ENCODE results near the gene TMEM87B. TPM values are rescaled to one million over a fixed set of nuclear protein-coding genes. Genes with fewer than 3 reads are reported as not detected.

TMEM87B gene
- total RNA-seq, 6 donors from 2014 or later: 20.1 to 45.9 (median 23.6) TPM

- Histone ChIP-seq H3K4me1 (peaks cover 0 to 3% (median 0%) of the 10 kb centered on the region in 4 donors), H3K27ac (peak overlapping the region in 1 of 4 donors; percentile 16), H3K27me3 (no peaks in the 10 kb centered on the region), H3K9me3 (no peaks in the 10 kb centered on the region), H3K36me3 (peaks cover 0 to 7% (median 4%) of the 10 kb centered on the region in 4 donors), H3K4me3 (no peak overlapping the region)
- WGBS, 2 donors: 93 to 94% methylated on average over 10 to 12 of the region's 12 CpGs
- no peak for DNase-seq
- ATAC-seq (ENCODE audit: low FRiP score in 2 of 2): no peak
- TF ChIP-seq EP300 (IDR thresholded peaks at IDR 0.05) (no peak), POLR2A (IDR thresholded peaks at IDR 0.05) (no peak), CTCF (IDR thresholded peaks at IDR 0.05) (no peak), POLR2AphosphoS5 (IDR thresholded peaks at IDR 0.05) (no peak)
These were observed 30.1 kb upstream of the TMEM87B start for GRCh38 chr2:112024896-112025491.

- DNase-seq: no peak
- no peak for TF ChIP-seq CTCF (IDR thresholded peaks at IDR 0.05)
- no peak for TF ChIP-seq EP300 (IDR thresholded peaks at IDR 0.05)
- no peak for TF ChIP-seq POLR2AphosphoS5 (IDR thresholded peaks at IDR 0.05)
- TF ChIP-seq POLR2A (IDR thresholded peaks at IDR 0.05): no peak
- WGBS, 2 donors: 59 to 68% methylated on average over 8 of the region's 8 CpGs
- no peak overlapping the region for H3K27ac ChIP-seq
- peaks cover 2 to 8% (median 5%) of the 10 kb centered on the region in 4 donors for H3K4me1 ChIP-seq
- H3K36me3 ChIP-seq: peaks cover 0 to 7% (median 4%) of the 10 kb centered on the region in 4 donors
- H3K27me3 ChIP-seq: no peaks in the 10 kb centered on the region
- no peak overlapping the region for H3K4me3 ChIP-seq
- H3K9me3 ChIP-seq: no peaks in the 10 kb centered on the region
- no peak for ATAC-seq (ENCODE audit: low FRiP score in 2 of 2)
These were observed 28.6 kb upstream of the TMEM87B start for GRCh38 chr2:112026509-112026908.

DNA sequence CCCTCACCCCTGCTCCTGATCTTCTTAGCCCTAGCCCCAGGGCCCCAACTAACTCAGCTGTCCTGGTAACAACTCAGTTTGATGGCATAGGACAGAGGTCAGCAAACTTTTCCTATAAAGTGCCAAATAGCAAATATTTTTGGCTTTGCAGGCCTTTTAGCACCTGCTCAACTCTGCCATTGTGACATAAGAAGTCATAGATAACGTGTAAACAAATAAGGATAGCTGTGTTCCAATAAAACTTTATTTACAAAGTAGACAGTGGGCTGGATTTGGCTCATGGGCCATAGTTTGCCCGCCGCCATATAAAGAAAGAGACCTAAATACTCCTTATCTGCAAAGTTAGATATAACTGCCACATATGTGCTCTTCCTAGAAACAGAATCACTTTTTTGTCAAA, 27.3 kb upstream of the TMEM87B start:
- WGBS, 2 donors: 99% methylated on average over 3 of the region's 3 CpGs
- Histone ChIP-seq H3K27ac (no peak overlapping the region), H3K4me1 (peaks cover 15 to 19% (median 17%) of the 10 kb centered on the region in 4 donors), H3K27me3 (no peaks in the 10 kb centered on the region), H3K36me3 (peaks cover 0 to 3% (median under 1%) of the 10 kb centered on the region in 4 donors), H3K4me3 (no peak overlapping the region), H3K9me3 (no peaks in the 10 kb centered on the region)
- TF ChIP-seq EP300 (IDR thresholded peaks at IDR 0.05) (no peak), POLR2A (IDR thresholded peaks at IDR 0.05) (no peak), CTCF (IDR thresholded peaks at IDR 0.05) (no peak), POLR2AphosphoS5 (IDR thresholded peaks at IDR 0.05) (no peak)
- DNase-seq: no peak
- ATAC-seq (ENCODE audit: low FRiP score in 2 of 2): no peak

DNA sequence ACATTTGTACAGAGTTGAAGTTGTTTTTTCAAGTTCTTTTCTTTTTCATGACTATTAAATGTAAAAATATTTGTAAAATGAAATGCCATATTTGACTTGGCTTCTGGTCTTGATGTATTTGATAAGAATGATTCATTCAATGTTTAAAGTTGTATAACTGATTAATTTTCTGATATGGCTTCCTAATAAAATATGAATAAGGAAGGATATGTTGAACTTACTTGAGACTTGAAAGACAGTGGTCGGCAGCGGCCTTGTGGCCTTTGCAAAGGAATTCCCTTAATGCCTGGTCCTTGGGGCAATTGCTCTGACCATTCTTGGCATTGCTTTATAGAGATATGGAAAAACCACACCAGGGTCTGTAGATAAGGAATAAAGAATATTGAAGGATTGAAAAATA, 25.9 kb upstream of the TMEM87B start:
- DNase-seq (no peak), ATAC-seq (ENCODE audit: low FRiP score in 2 of 2) (no peak)
- Histone ChIP-seq H3K4me1 (peaks cover 24 to 33% (median 24%) of the 10 kb centered on the region in 4 donors), H3K9me3 (no peaks in the 10 kb centered on the region), H3K4me3 (no peak overlapping the region), H3K27ac (no peak overlapping the region), H3K27me3 (no peaks in the 10 kb centered on the region), H3K36me3 (no peaks in the 10 kb centered on the region)
- 64 to 68% methylated on average over 2 of the region's 2 CpGs for WGBS, 2 donors
- no peak for TF ChIP-seq POLR2A (IDR thresholded peaks at IDR 0.05)
- TF ChIP-seq CTCF (IDR thresholded peaks at IDR 0.05): no peak
- no peak for TF ChIP-seq POLR2AphosphoS5 (IDR thresholded peaks at IDR 0.05)
- no peak for TF ChIP-seq EP300 (IDR thresholded peaks at IDR 0.05)

Data from upper lobe of left lung (tissue), 6 donors.